ENCODE results near the gene NELL1. TPM values are rescaled to one million over a fixed set of nuclear protein-coding genes. Genes with fewer than 3 reads are reported as not detected.
"Not testable (repeated sequence)": the region's sequence is repeated elsewhere in the genome, so short reads cannot be mapped to it uniquely, and the experiment has no call there.

NELL1 gene
- total RNA-seq, 2 donors from 2014 or later = not detected

DNA sequence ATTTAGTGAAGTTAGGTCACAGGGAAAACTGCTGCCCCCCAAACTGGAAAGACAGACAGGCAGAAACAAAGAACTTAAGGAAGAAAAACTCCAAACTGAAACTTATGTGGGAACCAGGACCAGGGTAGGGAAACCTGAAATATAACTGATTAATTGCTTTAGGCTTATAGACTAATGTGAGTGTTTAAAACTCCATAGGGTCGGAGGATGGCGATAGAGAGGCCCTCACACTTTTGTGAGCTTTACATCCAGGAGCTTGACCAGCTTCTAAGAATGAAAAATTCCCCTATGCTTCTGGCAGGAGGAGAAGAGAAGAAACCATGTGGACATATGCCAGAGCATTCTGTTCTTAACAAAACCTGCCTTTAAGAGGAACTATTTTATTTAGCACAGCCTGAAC, 598.6 kb downstream of the NELL1 start:
- no peak overlapping the region for H3K4me3 ChIP-seq
- 12 to 25% methylated on average over 2 of the region's 2 CpGs for WGBS, 2 donors
- H3K36me3 ChIP-seq (replicated peaks in 1 of 2; ENCODE audit: insufficient read depth in 1 of 2, low read depth in 2 of 2) = no peaks in the 10 kb centered on the region
- no peak overlapping the region for H3K27ac ChIP-seq
- intact Hi-C loops (cut with DNase I) = no loop called here
- no peak for TF ChIP-seq POLR2A (IDR thresholded peaks at IDR 0.05)
- TF ChIP-seq, protein P1, sequence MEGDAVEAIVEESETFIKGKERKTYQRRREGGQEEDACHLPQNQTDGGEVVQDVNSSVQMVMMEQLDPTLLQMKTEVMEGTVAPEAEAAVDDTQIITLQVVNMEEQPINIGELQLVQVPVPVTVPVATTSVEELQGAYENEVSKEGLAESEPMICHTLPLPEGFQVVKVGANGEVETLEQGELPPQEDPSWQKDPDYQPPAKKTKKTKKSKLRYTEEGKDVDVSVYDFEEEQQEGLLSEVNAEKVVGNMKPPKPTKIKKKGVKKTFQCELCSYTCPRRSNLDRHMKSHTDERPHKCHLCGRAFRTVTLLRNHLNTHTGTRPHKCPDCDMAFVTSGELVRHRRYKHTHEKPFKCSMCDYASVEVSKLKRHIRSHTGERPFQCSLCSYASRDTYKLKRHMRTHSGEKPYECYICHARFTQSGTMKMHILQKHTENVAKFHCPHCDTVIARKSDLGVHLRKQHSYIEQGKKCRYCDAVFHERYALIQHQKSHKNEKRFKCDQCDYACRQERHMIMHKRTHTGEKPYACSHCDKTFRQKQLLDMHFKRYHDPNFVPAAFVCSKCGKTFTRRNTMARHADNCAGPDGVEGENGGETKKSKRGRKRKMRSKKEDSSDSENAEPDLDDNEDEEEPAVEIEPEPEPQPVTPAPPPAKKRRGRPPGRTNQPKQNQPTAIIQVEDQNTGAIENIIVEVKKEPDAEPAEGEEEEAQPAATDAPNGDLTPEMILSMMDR (IDR thresholded peaks at IDR 0.05) = no peak
- no peaks in the 10 kb centered on the region for H3K9me3 ChIP-seq
- no peaks in the 10 kb centered on the region for H3K27me3 ChIP-seq
- ATAC-seq (no peak), DNase-seq (no peak)
- H3K4me1 ChIP-seq = no peaks in the 10 kb centered on the region

- H3K4me1 ChIP-seq; H3K36me3 ChIP-seq (replicated peaks in 1 of 2; ENCODE audit: insufficient read depth in 1 of 2, low read depth in 2 of 2); H3K27me3 ChIP-seq; intact Hi-C loops (cut with DNase I); H3K27ac ChIP-seq; ATAC-seq; H3K4me3 ChIP-seq; DNase-seq; H3K9me3 ChIP-seq: not testable (repeated sequence)
- WGBS, 2 donors = 50 to 66% methylated on average over 6 of the region's 6 CpGs
These were observed 602.8 kb downstream of the NELL1 start for GRCh38 chr11:21272139-21272538.

DNA sequence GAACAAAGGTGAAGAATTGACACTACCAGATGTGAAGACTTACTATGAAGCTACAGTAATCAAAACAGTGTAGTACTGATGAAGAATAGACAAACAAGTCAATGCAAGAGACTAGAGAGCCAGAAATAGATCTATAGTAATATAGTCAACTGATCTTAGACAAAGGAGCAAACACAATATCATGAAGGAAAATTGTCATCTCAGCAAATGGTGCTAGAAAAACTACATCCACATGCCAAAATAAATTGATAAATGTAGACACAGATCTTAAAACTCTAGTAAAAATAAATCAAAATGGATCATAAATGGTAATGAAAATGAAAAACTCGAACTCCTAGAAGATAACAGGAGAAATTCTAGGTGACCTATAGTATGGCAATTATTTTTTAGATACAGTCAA, 609.5 kb downstream of the NELL1 start:
- WGBS, 2 donors = 29 to 37% methylated on average over 1 of the region's 1 CpG
- Histone ChIP-seq H3K27me3 (no peaks in the 10 kb centered on the region), H3K9me3 (no peaks in the 10 kb centered on the region), H3K4me1 (no peaks in the 10 kb centered on the region), H3K36me3 (replicated peaks in 1 of 2; ENCODE audit: insufficient read depth in 1 of 2, low read depth in 2 of 2) (no peaks in the 10 kb centered on the region), H3K4me3 (no peak overlapping the region), H3K27ac (no peak overlapping the region)
- TF ChIP-seq, protein P1 (IDR thresholded peaks at IDR 0.05) = no peak
- no peak for TF ChIP-seq POLR2A (IDR thresholded peaks at IDR 0.05)
- DNase-seq = no peak
- no peak for ATAC-seq
- intact Hi-C loops (cut with DNase I) = no loop called here

DNA sequence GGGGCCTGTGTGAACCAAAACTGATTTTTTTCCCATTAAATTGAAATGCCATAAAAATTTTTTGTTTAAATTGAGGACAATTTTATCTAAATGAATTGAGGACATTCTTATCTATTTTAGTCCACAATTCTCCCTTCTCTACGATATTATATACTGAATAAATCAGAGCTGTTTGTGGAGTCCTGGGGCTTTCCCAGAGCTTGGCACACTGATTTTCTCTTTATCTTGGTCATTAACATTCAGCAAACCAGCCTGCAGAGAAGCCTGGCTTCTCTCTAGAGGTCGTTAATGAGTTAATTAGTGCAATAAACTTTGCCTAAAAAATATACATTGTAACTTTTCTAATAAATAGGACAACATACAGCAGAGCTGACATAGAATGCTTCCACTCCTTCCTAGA, 615.7 kb downstream of the NELL1 start:
- ATAC-seq (no peak), DNase-seq (no peak)
- intact Hi-C loops (cut with DNase I) = no loop called here
- WGBS, 2 donors = 6 to 11% methylated on average over 2 of the region's 2 CpGs
- Histone ChIP-seq H3K9me3 (no peaks in the 10 kb centered on the region), H3K27ac (no peak overlapping the region), H3K27me3 (no peaks in the 10 kb centered on the region), H3K4me3 (no peak overlapping the region), H3K4me1 (no peaks in the 10 kb centered on the region), H3K36me3 (replicated peaks in 1 of 2; ENCODE audit: insufficient read depth in 1 of 2, low read depth in 2 of 2) (no peaks in the 10 kb centered on the region)
- no peak for TF ChIP-seq POLR2A (IDR thresholded peaks at IDR 0.05)
- TF ChIP-seq, protein P1 (IDR thresholded peaks at IDR 0.05) = no peak

DNA sequence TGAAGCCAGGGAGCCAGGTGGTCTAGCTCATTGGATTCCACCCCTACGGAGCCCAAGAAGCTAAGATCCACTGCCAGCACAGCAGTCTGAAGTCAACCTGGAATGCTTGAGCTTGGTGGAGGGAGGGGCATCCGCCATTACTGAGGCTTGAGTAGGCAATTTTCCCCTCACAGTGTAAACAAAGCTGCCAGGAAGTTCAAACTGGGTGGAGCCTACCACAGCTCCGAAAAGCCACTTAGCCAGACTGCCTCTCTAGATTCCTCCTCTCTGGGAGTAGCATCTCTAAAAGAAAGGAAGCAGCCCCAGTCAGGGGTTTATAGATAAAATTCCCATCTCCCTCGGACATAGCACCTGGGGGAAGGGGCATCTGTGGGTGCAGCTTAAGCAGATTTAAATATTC, 620.3 kb downstream of the NELL1 start:
- Histone ChIP-seq H3K27me3 (no peaks in the 10 kb centered on the region), H3K4me1 (no peaks in the 10 kb centered on the region), H3K27ac (no peak overlapping the region), H3K36me3 (replicated peaks in 1 of 2; ENCODE audit: insufficient read depth in 1 of 2, low read depth in 2 of 2) (no peaks in the 10 kb centered on the region), H3K9me3 (no peaks in the 10 kb centered on the region), H3K4me3 (no peak overlapping the region)
- WGBS, 2 donors = 50 to 56% methylated on average over 4 of the region's 4 CpGs
- no peak for DNase-seq
- intact Hi-C loops (cut with DNase I) = no loop called here
- ATAC-seq = no peak
- no peak for TF ChIP-seq POLR2A (IDR thresholded peaks at IDR 0.05)
- TF ChIP-seq, protein P1 (IDR thresholded peaks at IDR 0.05) = no peak

Measured in body of pancreas (tissue), 4 donors.